DND-41 (cell line): Measurements from ENCODE around the gene MATN3.

ENCODE experiments used
- CTCF ChIP-seq: IDR thresholded peaks from 2 replicates; pipeline ENCODE4 v1.5.1; 2012; ENCODE audit warnings: borderline replicate concordance, low read length, moderate library complexity, mild to moderate bottlenecking; ENCODE audit not compliant: poor library complexity, severe bottlenecking; ENCODE audit errors: extremely low read depth
- EZH2 ChIP-seq: IDR thresholded peaks from 3 replicates; pipeline ENCODE4 v1.6.1; 2012; ENCODE audit warnings: borderline replicate concordance, low read depth, mild to moderate bottlenecking, moderate library complexity, low read length, inconsistent platforms; ENCODE audit not compliant: severe bottlenecking

GRCh38 chr2:19982268-19982667 is 30.2 kb downstream of the MATN3 start:
- TF ChIP-seq EZH2, result no peak
- TF ChIP-seq CTCF, result no peak
